NK-92 (cell line): ENCODE measurements around the gene CACNA1B.

Experiments used
- DNase-seq: peaks from one replicate; lab custom pipeline; 2025; ENCODE audit not compliant: unreplicated experiment; lab: John Stamatoyannopoulos, UW

Gene CACNA1B

GRCh38 chr9:138067613-138068367 lies 190.2 kb downstream of the CACNA1B start:
- DNase-seq, result no peak

GRCh38 chr9:138068601-138069035 lies 191.0 kb downstream of the CACNA1B start:
- DNase-seq, result no peak

DNA sequence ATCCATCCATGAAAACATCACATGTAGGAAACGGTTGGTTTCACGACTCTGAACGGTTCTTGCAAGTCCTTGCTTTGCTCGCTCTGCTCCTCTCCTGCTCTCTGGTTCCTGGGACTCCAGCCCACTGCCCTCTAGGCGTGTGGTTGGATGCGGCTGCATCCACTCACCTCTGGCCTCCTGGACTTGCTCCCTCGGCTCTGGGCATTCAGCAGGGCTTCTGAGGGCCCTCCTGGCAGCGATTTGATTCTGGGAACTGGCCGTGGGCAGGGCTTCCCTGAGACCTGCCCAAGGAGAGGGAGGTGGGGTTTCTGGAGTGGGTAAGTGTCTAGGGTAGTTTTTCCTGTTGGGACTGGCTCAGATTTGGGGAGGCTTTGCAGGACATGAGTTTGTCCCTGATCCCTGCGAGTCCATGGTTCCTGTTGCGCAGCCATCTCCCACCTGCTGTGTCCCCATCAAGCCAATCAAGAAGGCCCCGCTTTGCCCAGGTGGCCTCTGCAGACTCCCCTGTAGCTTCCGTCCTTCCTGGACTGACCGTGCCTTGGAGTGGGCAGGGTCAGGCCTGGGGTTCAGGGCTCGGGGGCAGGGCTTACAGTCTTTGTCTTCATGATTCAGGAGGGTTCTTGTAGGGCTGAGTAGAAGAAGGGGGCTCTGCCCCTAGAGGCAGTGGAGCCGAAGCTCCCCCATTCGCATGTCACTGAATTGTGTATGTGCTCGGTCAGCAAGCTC lies 192.3 kb downstream of the CACNA1B start:
- no peak for DNase-seq

GRCh38 chr9:138070815-138071214 lies 193.2 kb downstream of the CACNA1B start:
- DNase-seq, result no peak

DNA sequence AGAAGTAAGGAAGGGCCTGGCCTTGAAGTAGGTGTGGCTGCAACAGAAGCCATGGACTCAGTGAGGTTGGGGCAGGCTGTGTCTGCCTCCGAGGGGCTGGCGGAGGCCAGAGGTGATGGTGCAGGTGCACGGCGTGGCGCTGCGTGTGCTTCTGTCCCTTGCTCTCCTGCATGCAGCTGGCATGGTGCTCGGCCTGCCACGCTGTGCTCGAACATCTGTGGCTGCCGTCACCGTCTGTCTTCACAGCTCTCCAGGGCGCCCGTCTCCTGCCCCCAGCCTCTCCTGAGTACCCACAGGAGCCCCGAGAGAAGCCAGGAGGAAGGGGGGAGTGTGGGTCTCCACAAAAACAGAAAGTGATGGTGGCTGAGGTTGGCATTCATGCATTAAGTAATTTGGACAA lies 193.7 kb downstream of the CACNA1B start:
- DNase-seq, result no peak

DNA sequence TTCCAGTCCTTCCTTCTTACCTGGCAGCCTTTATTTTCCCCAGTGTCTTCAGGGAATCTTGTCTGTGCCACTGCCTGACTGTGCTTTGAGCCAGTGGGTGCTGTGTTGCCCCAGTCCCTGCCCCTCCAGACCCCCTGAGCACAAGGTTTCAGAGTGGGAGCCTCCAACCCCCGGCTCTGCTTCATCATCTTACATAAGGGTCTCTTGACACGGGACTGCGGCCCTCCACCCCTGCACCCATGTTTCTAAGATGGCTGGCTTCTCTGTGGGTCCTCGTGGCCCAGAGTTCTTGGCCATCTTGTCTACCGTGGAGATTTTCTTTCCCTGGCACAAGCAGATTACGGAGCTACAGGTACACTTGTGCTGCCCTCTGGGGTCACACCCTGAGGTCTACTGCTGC lies 194.1 kb downstream of the CACNA1B start:
- DNase-seq, result no peak

GRCh38 chr9:138072161-138072842 lies 194.7 kb downstream of the CACNA1B start:
- DNase-seq, result no peak

DNA sequence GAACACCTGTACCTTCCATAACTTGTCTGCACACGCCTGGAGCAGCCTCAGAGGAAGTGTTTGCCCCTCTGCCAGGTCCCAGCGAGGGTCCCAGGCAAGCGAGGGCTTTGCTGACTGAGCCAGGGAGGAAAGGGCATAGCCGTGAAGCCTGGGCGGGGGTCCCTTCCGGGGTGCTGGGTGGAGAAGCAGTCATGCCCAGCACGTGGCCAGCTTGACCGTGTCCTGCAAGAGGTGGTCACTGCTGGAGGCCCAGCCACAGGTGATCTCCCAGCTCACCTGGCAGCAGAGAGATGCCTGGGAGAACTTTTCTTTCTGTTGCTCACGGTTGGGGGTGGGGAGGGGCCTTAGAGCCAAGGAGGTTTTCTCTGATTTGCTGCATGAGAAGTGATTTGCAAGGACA lies 195.3 kb downstream of the CACNA1B start:
- no peak for DNase-seq

GRCh38 chr9:138073408-138073807 lies 195.8 kb downstream of the CACNA1B start:
- no peak for DNase-seq

- DNase-seq, result no peak
Observed at GRCh38 chr9:138073808-138074207, 196.2 kb downstream of the CACNA1B start.

DNA sequence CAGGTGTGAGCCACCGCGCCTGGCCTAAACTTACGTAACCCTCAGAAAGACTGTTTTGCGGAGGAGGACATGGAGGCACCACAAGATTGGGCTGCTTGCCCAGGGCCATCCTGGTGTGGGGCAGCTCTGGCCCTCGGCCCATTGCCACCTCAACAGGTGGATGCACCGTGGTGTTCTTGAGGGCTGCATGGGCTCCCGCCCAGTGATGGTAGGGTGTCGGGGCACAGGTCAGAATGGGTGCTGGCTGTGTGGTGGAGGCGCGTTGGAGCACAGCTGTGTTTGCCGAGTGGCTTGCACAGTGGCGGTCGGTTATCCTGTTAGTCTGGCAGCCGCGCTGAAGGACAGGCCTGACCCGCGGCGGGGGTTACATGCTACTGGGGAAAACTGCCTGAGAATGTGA lies 196.9 kb downstream of the CACNA1B start:
- DNase-seq, result no peak

GRCh38 chr9:138075496-138075895 lies 197.9 kb downstream of the CACNA1B start:
- no peak for DNase-seq

GRCh38 chr9:138075961-138076649 lies 198.5 kb downstream of the CACNA1B start:
- DNase-seq, result no peak

DNA sequence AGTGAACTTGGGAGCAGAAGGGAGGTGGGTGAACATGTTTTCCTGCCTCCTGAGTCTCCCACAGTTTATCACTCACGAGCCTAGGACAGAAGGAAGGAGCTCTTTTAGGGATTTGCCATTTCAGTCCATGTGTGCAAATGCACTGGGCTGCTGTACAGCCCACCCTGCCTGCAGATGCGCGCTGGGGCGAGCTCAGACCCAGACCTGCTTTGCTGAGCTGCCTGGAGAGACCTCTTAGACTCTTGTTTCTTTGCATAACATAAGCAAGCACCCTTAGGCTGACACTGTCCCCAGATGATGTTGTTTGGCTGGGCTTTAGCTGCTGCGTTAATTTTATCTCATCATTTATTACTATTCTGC lies 199.0 kb downstream of the CACNA1B start:
- DNase-seq, result no peak

DNA sequence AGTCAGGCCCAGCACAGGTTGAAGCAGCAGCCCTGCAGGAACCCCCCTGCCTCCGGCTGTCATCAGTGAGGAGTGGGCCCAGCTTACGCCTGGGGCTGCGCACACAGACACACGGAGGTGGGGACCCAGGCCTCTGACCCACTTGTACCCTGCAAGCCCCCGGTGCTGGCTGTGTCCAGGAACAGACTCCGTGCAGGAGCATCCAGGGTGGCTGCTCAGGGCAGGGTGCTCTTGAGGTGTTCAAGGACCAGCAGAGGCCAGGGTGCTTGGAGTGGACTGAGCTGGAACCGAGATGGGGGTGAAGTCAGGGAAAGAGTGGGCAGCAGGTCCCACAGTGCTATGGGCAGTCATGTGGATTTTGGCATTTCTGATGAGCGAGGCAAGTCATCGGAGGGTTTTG lies 199.5 kb downstream of the CACNA1B start:
- DNase-seq, result no peak

DNA sequence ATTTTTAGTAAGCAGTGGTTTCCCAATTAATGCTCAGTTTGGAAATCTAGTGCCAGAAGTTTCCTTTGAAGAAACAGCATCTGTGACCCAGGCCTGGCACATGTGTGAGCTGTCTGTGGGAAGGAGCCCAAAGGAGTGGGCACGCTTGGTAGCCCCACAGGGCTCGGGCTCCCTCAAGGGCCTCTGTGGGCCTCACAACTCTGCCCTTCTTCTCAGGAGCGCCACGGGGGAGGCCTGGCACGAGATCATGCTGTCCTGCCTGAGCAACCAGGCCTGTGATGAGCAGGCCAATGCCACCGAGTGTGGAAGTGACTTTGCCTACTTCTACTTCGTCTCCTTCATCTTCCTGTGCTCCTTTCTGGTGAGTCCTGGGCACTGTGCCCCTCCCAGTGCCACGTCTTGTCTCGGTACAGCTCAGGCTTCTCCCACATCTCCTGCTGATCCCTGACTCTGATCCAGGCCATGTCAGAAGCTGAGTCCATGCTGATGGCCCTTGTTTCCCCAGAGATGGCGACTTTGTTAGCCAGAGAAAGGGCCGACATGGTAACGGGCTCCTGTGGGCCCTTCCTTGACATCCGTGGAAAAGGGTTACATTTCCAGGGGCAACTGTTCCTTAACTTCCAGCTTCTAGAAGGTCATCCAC lies 200.4 kb downstream of the CACNA1B start:
- no peak for DNase-seq

GRCh38 chr9:138078846-138079245 lies 201.3 kb downstream of the CACNA1B start:
- DNase-seq, result no peak

DNA sequence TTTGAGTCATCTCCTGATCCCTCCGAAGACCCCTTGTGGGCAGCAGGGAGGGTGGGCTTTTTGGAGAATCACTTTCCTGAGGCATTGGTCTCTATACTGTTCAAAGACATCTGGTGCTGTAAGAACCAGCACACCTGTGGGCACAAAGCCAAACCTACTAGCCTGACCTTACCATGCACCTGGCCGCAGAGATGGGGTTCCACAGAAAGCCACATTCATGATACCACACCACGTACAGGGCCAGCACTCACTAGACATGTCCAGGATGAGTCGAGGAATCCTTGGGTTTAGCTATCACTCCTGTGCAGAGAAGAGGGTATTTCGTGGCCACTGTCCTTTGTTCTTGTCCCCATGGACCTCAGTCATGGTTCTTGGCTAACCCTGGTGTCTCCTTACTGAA lies 203.4 kb downstream of the CACNA1B start:
- no peak for DNase-seq

- no peak for DNase-seq
Observed at GRCh38 chr9:138082918-138083636, 205.5 kb downstream of the CACNA1B start.

DNA sequence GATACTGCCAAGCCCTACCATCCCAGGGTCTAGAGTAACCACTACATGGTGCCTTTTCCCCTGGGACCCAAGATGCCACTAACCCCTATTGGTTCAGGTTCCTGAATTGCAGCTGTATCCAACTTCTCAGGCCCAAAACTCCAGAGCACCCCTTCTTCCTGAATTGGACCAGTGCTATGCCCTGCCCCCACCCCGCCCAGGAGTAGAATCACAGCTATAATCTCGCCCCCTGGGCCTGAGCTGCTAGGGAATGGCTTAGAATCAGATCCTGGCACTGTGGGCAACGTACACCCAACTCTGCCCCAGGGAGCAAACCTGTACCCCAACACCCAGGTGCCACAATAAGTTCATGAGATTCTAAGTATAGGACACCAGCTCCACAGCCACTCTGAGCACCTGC lies 206.3 kb downstream of the CACNA1B start:
- DNase-seq, result no peak
